ENCODE results near the gene OR4D9.
"Not testable (repeated sequence)": the region's sequence is repeated elsewhere in the genome, so short reads cannot be mapped to it uniquely, and the experiment has no call there.

OR4D9 gene

GRCh38 chr11:59542142-59542810 is 30.9 kb downstream of the OR4D9 start:
- no peak for TF ChIP-seq ZFX (IDR thresholded peaks at IDR 0.05; ENCODE audit: borderline replicate concordance)
- TF ChIP-seq, protein P1, sequence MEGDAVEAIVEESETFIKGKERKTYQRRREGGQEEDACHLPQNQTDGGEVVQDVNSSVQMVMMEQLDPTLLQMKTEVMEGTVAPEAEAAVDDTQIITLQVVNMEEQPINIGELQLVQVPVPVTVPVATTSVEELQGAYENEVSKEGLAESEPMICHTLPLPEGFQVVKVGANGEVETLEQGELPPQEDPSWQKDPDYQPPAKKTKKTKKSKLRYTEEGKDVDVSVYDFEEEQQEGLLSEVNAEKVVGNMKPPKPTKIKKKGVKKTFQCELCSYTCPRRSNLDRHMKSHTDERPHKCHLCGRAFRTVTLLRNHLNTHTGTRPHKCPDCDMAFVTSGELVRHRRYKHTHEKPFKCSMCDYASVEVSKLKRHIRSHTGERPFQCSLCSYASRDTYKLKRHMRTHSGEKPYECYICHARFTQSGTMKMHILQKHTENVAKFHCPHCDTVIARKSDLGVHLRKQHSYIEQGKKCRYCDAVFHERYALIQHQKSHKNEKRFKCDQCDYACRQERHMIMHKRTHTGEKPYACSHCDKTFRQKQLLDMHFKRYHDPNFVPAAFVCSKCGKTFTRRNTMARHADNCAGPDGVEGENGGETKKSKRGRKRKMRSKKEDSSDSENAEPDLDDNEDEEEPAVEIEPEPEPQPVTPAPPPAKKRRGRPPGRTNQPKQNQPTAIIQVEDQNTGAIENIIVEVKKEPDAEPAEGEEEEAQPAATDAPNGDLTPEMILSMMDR (IDR thresholded peaks at IDR 0.05) = no peak
- no peak overlapping the region for H3K27ac ChIP-seq

GRCh38 chr11:59543713-59544112 is 32.4 kb downstream of the OR4D9 start:
- not testable (repeated sequence) for H3K27ac ChIP-seq

DNA sequence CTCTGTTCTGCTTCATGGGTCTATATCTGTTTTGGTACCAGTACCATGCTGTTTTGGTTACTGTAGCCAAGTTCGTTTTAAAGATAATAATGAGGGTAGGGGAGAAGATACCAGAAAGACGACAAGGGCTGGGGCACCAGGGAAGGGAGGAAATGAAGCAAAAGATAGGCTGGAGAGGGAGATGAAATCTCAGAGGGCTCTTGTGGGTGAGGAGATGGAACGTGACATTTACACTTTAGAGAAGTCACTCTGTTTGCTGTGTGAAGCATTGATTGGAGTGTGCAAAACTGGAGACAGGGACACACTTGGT is 33.5 kb downstream of the OR4D9 start:
- H3K27ac ChIP-seq = no peak overlapping the region
- TF ChIP-seq, protein P1 (IDR thresholded peaks at IDR 0.05) = no peak
- no peak for TF ChIP-seq ZFX (IDR thresholded peaks at IDR 0.05; ENCODE audit: borderline replicate concordance)

DNA sequence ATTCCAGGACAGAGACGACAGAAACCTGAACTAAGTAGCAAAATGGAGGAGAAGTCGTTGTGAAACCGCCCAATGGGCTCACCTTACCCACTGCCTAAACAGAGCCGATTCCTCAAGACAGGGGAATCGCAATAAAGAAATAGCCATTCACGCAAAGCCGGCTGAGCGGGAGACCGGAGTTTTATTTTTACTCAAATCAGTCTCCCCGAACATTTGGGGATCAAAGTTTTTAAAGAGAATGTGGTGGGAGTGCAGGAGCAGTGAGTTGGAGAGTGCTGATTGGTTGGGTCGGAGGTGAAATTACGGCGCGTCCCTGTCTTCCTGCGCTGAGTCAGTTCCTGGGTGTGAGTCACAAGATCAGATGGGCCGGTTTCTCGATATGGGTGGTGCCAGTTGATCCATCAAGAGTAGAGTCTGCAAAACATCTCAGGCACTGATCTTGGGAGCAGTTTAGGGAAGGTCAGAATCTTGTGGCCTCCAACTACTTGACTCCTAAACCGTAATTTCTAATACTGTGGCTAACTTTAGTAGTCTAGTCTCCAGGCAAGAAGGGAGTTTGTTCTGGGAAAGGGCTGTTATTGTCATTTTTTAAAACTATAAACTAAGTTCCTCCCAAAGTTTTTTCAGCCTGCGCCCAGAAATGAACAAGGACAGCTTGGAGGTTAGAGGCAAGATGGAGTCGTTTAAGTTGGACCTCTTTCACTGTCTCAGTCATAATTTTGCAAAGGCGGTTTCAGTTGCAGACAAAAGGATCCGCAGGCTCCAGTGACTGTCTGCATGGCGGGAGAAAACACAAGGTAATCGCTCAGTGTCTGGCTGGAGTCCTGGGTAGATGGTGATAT is 34.1 kb downstream of the OR4D9 start:
- no peak overlapping the region for H3K27ac ChIP-seq
- TF ChIP-seq ZFX (IDR thresholded peaks at IDR 0.05; ENCODE audit: borderline replicate concordance) = no peak
- TF ChIP-seq, protein P1 (IDR thresholded peaks at IDR 0.05) = no peak

- H3K27ac ChIP-seq = not testable (repeated sequence)
Observed at GRCh38 chr11:59547605-59548308, 36.4 kb downstream of the OR4D9 start.

- TF ChIP-seq, protein P1 (IDR thresholded peaks at IDR 0.05) = no peak
- no peak for TF ChIP-seq ZFX (IDR thresholded peaks at IDR 0.05; ENCODE audit: borderline replicate concordance)
- peak overlapping the region; percentile 95 for H3K27ac ChIP-seq
Observed at GRCh38 chr11:59548309-59548656, 36.9 kb downstream of the OR4D9 start.

DNA sequence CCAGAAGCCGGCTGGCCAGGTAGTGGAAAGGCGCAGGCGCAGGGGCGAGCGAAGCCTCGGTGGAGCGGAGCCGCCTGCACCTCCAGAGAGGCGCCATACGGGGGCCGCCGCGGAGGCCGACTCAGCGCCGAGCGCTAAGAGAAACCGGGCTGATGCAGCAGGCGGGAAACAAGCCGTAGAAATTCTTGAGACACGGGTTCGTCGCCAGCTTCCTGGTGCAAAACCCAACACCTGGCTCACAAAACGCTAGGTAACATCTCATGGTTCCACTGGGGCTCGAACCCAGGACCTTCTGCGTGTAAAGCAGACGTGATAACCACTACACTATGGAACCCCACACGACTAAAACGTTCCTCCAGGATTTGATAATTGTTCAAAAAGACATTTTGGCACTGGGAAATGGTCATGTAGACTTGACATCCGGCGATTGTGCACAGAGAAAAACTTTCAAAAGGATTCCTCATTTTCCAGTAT is 39.1 kb downstream of the OR4D9 start:
- H3K27ac ChIP-seq = peak overlapping the region; percentile 95
- TF ChIP-seq ZFX (IDR thresholded peaks at IDR 0.05; ENCODE audit: borderline replicate concordance) = no peak
- TF ChIP-seq, protein P1 (IDR thresholded peaks at IDR 0.05) = peak; percentile 63

All from 22Rv1 (cell line).